OCI-LY1 (cell line): ENCODE data around the gene MAMDC2.

ENCODE experiments used
- CTCF ChIP-seq: fragments of 200-600 bp; sonication (generic), shearing (Covaris generic); IDR thresholded peaks from 2 replicates; pipeline ENCODE4 v1.5.1; 2017; ENCODE audit warnings: mild to moderate bottlenecking, antibody characterized with exemption, low read length, moderate library complexity, mixed read lengths
- EZH2 ChIP-seq: fragments of 200-600 bp; sonication (generic), shearing (Covaris generic); IDR thresholded peaks from 2 replicates; pipeline ENCODE4 v1.8.0; 2017; ENCODE audit warnings: borderline replicate concordance, mixed run types, mild to moderate bottlenecking, antibody characterized with exemption, low read length, moderate library complexity, mixed read lengths

- TF ChIP-seq CTCF (no peak), EZH2 (no peak)
Measured at GRCh38 chr9:70073756-70074155, 30.1 kb downstream of the MAMDC2 start.
